ENCODE results near the gene EMILIN3.

Gene EMILIN3

GRCh38 chr20:41336711-41337492, 29.7 kb downstream of the EMILIN3 start:
- no peak for DNase-seq (ENCODE audit: low read depth)
- no peak overlapping the region for H3K4me3 ChIP-seq (ENCODE audit: low read depth, low read length)
- no peak for TF ChIP-seq CTCF (IDR thresholded peaks at IDR 0.05; ENCODE audit: low read depth, low read length, missing control alignments)
- in situ Hi-C loops (cut with HindIII; ENCODE audit: low sequenced_read_pairs) = no loop called here

DNA sequence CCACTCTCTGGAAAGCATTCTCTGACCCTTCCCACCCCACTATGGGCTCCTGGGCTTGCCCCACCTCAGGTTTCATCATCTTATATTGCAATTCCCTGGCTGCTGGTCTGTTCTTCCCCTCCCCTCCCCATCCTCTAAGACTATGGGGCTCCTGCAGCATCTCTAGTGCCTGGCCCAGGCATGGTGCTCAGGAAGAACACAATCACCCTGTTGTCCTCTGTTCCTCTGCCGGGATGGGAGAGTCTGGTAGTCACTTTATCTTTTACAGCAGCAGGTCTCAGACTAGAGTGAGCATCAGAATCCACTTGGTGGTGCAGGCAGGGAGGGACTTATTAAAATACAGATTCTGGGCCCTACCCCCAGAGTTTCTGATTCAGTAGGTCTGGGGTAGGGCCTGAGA, 31.0 kb downstream of the EMILIN3 start:
- no peak for TF ChIP-seq CTCF (IDR thresholded peaks at IDR 0.05; ENCODE audit: low read depth, low read length, missing control alignments)
- no peak for DNase-seq (ENCODE audit: low read depth)
- no peak overlapping the region for H3K4me3 ChIP-seq (ENCODE audit: low read depth, low read length)
- in situ Hi-C loops (cut with HindIII; ENCODE audit: low sequenced_read_pairs) = no loop called here

- DNase-seq (ENCODE audit: low read depth) = no peak
- in situ Hi-C loops (cut with HindIII; ENCODE audit: low sequenced_read_pairs) = no loop called here
- H3K4me3 ChIP-seq (ENCODE audit: low read depth, low read length) = no peak overlapping the region
- TF ChIP-seq CTCF (IDR thresholded peaks at IDR 0.05; ENCODE audit: low read depth, low read length, missing control alignments) = no peak
Observed at GRCh38 chr20:41334443-41335421, 31.9 kb downstream of the EMILIN3 start.

GRCh38 chr20:41334036-41334435, 32.6 kb downstream of the EMILIN3 start:
- no peak overlapping the region for H3K4me3 ChIP-seq (ENCODE audit: low read depth, low read length)
- DNase-seq (ENCODE audit: low read depth) = no peak
- no peak for TF ChIP-seq CTCF (IDR thresholded peaks at IDR 0.05; ENCODE audit: low read depth, low read length, missing control alignments)
- in situ Hi-C loops (cut with HindIII; ENCODE audit: low sequenced_read_pairs) = no loop called here

GRCh38 chr20:41331731-41332130, 34.9 kb downstream of the EMILIN3 start:
- in situ Hi-C loops (cut with HindIII; ENCODE audit: low sequenced_read_pairs) = no loop called here
- no peak for DNase-seq (ENCODE audit: low read depth)

More at GRCh38 chr20:41331731-41332130, 34.9 kb downstream of the EMILIN3 start:
- TF ChIP-seq CTCF (IDR thresholded peaks at IDR 0.05; ENCODE audit: low read depth, low read length, missing control alignments) = no peak
- H3K4me3 ChIP-seq (ENCODE audit: low read depth, low read length) = no peak overlapping the region
